Hematopoietic multipotent progenitor cell treated with erythropoietin and hydrocortisone succinate and interleukin-3 and kit ligand, for 8 days (in vitro differentiated cells): ENCODE measurements around the gene CRTC3.
"Not testable (repeated sequence)": the region's sequence is repeated elsewhere in the genome, so short reads cannot be mapped to it uniquely, and the experiment has no call there.

Experiments
- DNase-seq: peaks from one replicate; pipeline ENCODE4 v3.0.0-alpha.2; 2015

Gene CRTC3

DNA sequence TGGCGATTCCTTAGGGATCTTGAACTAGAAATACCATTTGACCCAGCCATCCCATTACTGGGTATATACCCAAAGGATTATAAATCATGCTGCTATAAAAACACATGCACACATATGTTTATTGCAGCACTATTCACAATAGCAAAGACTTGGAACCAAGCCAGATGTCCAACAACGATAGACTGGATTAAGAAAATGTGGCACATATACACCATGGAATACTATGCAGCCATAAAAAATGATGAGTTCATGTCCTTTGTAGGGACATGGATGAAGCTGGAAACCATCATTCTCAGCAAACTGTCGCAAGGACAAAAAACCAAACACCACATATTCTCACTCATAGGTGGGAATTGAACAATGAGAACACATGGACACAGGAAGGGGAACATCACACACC, 107.3 kb downstream of the CRTC3 start:
- not testable (repeated sequence) for DNase-seq

DNA sequence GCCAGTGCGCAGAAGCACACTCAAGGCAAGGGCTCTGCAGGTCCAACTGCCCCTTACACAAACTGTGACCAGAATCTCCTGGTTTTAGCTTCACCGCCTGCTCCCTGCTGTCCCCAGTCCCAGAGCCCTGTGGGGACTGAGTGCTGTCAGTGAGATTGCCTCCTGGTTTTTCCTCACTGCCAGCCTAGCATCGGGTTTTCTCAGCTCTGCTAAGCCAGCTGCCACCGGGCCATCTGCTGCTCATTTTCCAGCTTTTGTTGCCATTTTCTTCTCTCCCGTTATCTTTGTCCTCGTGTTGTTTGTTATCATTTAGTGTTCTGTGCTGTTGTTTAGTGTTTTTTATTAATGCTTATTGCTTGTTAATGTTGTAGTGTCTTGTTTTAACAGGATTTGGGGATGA, 108.0 kb downstream of the CRTC3 start:
- DNase-seq, result no peak

DNA sequence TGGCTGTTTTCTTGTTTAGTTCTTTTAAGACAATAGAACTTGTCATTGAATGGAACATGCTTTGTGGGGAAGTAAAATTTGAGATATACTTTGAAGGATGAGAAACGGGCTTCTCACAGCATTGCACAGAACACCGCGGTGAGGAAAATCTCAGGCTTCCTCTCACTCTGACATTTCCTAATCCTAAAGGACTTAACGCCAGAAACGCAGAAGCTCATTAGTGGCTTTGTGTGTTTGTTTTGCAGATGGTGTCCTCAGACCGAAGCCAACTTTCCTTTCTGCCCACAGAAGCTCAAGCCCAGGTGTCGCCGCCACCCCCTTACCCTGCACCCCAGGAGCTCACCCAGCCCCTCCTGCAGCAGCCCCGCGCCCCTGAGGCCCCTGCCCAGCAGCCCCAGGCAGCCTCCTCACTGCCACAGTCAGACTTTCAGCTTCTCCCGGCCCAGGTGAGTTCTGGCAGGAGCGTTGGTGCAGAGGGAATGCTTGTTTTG, 108.5 kb downstream of the CRTC3 start:
- no peak for DNase-seq

DNA sequence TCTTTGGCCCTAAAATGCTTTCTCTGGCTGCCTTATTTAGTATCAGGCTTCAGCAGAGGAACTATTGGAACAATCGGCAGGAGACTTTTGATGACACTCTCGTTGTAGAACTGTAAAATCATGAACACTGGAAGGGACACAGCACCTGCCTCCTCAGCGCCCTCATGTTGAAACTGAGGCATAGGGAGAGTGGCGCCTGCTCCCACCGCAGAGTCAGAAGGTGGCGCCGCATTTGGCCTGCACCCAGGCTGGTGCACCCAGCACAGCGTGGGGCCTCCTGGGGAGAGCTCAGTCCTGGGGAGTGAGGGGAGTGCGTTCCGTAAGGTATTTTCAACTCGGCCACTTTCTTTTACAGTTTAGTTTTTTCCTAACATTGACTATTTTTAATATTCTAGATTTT, 109.2 kb downstream of the CRTC3 start:
- no peak for DNase-seq

DNA sequence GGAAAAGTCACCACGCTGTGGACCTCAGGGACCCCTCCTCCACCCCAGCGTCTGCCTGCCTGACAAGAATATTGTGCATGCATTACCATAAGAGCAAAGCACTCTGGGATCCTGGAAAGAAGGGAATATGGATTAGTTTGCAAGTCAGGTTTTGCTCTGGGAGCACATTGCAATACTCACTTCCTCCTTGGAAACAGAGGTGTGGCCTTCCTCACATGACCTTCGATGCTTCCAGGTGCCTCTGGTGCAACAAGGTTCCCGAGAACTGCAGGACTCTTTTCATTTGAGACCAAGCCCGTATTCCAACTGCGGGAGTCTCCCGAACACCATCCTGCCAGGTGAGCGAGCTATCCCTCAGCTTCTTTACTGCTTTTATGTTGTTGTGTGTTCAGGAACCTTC, 111.1 kb downstream of the CRTC3 start:
- DNase-seq, result no peak

DNA sequence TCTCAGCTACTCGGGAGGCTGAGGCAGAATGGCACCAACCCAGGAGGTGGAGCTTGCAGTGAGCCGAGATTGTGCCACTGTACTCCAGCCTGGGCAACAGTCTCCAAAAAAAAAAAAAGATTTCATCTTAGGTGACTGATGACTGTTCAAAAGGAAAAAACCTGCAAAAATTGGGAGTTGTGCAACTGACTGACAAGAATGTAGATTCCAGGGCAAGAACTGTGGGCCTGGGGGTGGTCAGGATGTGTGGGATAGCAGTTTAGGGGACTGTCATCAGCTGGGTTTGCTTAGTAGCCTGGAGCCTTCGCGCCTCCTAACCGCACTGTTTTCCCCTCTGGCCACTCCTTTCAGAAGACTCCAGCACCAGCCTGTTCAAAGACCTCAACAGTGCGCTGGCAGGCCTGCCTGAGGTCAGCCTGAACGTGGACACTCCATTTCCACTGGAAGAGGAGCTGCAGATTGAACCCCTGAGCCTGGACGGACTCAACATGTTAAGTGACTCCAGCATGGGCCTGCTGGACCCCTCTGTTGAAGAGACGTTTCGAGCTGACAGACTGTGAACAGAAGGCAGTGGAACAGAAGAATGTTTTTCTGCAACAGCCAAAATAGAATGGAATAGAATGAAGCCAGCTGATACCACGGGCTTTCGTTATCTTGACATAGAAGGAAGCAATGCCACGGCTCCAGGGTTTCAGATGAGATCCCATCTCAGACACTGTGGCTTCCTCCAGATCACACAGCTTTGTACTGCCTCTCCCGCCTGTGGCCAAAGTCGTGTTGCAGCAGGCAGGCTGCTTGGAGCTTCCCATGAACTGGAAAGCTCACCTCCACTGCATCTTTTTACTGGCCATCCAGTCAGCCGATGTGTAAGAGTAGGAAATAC, 112.1 kb downstream of the CRTC3 start:
- DNase-seq, result no peak

DNA sequence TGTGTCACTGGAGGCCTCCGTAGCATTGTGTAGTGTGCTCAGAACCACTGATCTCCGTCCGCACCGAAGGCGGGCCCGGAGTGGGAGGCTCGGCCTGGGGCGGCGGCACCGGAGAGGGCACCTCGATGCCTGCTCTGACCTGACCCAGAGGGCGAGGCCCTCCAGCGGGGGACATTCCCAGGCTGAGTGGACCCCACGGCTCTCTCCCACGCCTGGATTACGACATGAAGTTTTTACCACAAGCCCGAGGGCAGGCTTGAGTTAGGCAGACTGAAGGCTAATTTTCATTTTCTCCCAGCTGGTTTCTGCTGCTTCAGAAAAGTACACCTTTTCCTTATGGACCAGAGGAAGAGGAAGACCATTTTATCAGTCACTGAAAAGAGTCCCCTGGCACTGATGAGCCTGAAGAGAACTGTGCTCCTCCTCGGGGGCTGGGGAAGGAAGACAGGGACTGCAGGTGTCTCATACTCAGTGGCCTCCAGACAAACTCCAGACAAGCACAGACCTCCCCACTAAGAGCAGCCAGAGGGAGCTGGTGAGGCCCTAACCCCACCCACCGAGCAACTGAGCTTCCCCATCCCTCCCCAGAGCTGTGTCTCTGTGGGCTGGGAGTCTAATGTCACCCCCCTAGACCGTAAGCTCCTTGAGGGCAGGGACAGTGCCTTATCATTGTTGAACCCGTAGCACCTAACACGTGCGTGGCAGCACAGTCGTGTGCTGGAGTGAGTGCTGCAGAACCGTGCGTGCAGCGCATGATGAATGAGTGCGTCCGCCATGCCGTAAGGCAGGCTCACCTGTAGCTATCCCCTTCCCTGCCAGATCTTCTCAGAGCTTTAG, 113.0 kb downstream of the CRTC3 start:
- DNase-seq, result no peak

DNA sequence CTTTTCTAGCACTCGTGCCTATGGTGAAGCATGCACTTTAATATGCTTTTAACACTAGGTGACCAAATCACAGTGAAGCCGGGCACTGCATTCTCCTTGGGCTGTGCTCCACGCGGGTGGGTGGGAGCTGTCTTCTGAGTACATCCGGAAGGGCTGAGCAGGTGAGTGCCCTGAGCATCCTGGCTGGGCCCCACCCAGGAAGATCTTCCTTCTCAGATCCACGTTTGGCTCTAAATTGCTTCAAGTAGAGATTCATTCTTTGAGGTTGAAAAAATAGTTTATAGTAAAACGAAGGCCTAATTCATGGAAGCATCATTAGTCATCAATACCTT, 113.5 kb downstream of the CRTC3 start:
- no peak for DNase-seq

DNA sequence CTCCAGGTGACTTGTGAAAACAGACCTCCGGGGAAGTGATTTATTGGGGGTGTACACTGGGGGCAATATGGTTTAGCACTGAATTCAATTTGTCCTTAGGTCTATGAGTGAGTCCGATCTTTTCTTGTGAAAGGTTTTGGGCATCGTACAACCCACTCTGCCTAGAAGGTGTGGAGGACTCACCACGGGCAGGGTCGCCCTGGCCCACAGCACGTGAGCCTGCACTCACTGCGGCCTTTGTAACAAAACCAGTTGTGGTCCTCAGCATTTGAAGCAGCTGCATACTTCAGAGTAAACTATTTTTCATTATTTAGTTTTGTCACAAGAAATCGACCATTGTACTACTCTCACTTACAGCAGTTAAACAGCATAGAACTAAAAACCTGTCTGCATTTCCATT, 114.8 kb downstream of the CRTC3 start:
- no peak for DNase-seq

DNA sequence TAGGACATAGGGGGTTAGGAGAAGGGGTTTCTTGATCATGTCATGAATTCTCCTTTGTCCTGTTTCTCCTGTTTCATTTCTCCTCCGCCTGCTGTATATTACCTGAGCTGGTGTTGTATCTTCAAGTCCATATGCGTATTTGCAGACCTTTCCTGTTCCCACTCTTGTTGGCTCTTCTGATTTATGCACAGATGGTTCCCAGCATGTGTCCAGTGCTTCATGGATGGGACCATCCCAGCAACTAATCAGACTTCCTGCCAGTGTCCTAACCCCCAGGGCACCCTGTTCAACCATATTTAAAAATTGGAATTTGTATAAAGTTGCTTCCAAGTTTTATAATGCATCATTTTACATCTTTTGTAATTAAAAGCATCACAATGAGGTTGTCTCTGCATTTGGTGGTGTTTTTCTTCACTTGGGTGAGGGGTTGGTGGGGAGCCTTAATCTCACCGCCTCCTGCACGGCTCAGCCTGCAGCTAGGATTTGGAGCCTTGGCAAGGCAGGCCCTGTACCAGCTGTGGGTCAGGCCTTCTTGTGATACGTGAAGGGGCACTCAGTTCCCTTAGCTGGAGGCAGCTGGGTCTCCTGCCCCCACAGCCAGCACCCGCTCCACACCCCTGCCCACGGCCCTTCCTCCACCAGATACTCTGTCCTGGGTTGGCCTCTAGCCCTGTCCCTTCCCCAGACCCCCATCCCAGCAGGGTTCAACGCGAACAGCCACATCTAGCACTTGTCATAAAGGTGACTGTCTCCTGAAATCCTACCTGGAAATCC, 115.4 kb downstream of the CRTC3 start:
- no peak for DNase-seq

DNA sequence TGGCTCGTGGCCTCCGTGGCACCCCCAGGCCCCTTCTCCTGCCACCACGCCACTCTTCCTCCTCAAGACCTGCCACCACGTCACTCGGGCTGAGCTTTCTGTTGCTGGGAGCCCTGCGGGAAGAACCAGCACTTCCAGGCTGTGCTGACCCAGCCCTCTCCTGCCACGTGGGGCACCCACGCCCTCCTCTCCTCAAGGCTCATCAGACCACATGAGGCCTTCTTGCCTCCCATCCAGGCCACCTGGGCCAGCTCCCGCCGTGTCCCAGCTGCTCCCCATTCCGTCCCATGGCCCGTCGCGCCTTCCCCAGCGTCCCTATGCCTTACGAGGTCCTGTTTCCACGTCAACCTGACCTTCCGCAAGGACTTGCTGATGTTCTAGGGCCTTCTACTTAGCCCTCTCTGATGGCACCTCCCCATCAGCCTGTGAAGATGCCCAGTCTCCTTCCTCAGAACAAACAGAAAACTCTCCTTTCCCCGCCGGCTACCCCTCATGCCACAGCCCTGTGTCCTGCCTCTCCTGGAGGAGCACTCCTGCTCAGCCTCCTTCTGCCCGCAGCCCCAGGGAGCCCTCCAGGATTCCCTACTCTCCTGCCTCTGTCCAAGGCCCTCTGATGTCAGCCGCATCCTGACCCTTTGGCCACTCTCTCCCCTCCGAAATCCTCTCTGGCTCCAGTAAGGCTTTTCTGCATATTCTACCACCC, 116.3 kb downstream of the CRTC3 start:
- DNase-seq, result no peak

DNA sequence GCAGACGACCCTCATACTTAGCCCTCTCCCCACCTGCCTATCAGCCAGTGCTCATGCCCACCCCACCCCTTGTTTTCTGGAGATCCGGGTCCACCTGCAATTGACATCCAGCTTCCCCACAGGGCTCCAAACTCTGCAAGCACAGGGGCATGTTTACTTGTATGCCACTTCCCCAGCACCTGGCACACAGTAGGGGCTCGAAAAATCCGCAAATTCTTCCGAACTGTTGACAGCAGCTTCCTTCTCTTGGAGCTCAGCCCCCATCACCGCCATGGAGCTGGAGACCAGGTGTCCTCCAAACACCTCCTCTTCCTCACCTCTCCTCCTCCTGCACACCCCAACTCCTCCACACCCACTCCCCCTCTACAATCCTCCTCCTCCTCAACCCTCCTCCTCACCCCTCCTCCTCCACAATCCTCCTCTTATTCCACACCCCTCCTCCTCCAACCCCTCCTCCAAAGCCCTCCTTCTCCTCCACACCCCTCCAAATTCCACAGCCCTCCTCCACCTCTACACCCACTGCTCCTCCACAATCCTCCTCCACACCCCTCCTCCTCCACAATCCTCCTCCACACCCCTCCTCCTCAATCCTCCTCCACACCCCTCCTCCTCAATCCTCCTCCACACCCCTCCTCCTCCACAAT, 117.1 kb downstream of the CRTC3 start:
- DNase-seq, result no peak

DNA sequence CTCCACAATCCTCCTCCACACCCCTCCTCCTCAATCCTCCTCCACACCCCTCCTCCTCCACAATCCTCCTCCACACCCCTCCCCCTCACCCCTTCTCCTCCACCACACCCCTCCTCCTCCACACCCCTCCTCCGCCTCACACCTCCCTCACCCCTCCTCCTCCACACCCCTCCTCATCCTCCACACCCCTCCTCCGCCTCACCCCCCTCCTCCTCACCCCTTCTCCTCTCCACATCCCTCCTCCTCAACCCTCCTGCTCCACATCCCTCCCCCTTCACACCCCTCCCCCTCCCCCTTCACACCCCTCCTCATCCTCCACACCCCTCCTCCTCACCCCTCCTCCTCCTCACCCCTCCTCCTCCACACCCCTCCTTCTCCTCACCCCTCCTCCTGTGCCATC, 117.6 kb downstream of the CRTC3 start:
- no peak for DNase-seq

DNA sequence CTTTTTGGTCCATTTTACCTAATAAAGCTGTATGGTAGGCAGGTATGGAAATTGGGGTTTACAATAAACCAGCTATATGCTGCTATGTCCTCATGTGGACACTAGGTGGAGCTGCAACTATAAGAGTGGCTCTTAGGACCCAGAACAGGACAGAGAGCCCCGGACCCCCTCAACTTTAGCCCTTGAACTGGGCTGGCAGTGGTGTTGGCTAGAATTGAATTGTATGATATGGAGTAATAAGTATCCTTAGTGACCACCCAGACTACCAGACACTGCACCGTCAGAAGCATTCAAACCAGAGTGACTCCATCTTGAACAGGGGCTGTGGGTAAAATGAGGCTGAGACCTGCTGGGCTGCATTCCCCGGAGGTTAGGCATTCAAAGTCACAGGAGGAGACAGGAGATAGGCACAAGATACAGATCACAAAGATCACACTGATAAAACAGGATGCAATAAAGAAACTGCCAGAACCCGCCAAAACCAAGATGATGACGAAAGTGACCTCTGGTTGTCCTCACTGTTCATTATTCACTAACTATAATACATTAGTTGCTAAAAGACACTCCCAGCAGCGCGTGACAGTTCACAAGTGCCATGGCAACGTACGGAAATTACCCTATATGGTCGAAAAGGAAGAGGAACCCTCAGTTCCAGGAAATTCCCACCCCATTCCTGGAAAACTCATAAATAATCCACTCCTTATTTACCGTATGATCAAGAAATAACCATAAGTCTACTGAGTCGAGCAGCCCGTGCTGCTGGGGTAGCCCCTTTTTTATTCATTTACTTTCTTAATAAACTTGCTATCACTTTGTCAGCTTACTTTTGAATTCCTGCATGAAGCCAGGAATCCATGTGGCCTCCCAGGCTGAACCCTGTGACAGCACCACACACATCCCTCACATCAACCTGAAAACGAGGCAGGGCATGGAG, 118.7 kb downstream of the CRTC3 start:
- DNase-seq, result peak; percentile 100

DNA sequence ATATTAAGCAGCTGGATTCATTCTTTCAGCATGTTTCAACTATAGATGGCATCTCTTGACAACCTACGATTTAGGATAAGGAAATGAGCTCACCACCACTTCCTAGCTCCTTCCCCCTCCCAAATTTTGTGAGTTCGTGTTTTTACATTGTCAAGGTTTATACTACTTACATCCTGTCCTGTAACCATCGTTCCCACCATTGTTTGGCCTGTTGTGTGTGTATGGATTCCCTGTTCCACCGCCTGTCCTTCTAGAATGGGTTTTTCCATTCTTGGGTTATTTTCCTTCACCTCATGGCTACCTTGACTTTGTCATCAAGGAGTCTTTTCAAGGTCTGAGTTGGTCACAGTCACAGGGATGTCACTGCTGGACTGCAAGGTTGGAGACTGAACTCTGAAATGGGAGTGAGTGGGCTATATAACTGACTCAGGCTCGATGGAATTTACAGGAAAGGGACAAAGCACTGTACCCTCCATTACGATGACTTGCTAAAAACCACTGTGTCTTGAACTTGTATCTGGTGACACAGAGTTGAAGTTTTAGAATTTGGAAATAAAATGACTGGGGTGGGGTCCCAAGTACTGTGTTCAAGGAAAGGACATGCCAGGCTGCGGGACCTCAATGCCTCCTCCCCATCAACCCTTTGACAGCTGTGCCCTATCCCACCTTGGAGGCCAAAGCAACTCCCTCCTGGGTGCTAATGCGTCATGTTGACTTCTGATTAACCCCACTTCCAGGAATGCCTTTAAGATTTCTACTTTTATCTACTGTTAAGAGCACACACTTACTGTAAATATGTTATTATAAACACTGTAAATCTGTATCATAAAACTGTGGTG, 120.6 kb downstream of the CRTC3 start:
- DNase-seq, result peak; percentile 55

DNA sequence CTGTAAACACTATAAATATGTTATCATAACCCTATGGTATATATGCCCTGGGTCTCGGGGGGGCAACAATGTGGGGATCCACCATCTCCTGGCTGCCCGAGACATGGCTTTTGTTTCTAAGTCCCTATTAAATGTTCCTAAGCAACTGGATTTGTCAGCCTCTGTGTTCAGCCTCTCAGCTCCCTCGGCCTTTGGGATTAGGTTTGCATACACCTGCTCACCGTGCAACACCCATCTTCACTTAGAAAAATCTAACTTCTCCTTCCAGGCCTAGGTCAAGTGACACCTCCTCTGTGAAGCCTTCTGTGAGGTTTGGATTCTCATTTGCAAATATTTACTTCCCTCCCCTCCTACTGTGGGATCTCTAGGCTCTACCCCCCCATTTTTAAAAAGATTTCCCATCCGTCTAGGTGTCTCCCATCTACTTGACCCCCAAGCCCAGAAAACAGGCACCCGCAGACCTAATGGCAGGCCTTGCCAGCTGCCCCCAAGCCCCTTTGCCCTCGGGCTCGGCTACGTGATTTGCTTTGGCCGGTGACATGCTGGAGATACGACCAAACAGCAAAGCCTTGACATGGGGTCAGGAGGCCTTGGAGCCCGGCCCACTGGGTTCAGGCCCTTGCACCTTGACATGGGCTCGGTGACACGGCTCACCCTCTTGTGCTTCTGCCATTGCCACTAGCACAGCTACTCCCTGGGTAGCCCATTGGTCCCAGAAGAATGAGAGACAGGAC, 121.4 kb downstream of the CRTC3 start:
- DNase-seq, result no peak

DNA sequence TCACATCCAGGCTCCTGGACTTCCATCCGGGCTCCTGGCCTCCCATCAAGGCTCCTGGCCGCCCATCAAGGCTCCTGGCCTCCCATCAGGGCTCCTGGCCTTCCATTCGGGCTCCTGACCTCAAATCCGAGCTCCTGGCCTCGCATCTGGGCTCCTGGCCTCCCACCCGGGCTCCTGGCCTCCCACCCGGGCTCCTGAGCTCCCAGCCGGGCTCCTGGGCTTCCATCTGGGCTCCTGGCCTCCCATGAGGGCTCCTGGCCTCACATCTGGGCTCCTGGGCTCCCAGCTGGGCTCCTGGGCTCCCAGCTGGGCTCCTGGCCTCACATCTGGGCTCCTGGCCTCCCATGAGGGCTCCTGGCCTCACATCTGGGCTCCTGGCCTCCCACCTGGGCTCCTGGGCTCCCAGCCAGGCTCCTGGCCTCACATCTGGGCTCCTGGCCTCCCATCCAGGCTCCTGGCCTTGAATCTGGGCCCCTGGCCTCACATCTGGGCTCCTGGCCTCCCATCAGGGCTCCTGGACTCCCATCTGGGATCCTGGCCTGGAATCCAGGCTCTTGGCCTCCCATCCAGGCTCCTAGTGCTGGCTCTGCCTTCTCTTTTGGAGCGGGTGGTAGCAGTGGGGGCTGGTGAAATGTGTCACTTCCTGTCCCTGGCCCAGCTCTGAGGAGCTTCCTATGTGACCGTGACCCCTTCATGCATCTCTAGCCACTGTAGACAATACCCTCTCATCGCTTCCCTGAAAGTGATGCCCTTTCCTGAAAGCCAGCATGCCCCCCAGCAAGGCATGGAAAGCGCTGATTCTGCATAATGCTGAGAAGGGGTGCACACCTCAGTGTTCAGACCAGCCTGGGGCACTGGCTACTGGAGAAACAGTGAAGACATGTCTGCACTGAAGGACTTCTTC, 124.8 kb downstream of the CRTC3 start:
- DNase-seq, result no peak

DNA sequence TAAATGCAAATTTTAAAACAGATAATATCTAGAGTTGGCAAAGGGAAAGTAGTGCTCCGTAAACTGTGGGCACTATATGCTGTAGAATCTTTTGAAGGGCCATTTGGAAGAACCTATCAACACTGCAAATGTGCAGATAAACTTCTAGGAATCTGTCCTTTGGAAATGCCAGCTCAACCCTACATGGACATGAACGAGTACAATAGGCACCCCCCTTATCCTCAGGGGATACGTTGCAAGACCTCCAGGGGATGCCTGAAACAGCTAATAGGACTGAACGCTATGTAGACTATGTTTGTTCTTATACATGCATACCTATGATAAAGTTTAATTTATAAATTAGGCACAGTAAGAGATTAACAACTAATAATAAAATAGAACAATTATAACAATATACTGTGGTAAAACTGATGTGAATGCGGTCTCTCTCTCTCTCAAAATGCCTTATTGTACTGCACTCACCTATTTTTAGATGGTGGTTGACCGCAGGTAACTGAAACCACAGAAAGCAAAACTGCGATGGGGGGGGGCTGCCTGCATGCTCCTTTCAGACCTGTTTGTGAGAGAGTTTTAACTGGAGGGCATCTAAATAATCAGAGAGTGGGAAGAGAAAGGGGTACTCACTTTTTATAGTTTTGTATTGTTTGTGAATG, 127.9 kb downstream of the CRTC3 start:
- DNase-seq, result peak; percentile 43
